SK-N-SH treated with all-trans-retinoic acid at 6 μM for 48 hours (cell line): ENCODE measurements around the gene HOXD8.

Experiments
- ARNTL ChIP-seq: fragments of 450-650 bp; formaldehyde crosslinking; IDR thresholded peaks from 2 replicates; pipeline ENCODE4 v1.5.0; 2020; ENCODE audit warnings: low read depth, mild to moderate bottlenecking, moderate library complexity, borderline replicate concordance
- BACH2 ChIP-seq: fragments of 250-450 bp; sonication (Bioruptor Pico); IDR thresholded peaks from 2 replicates; pipeline ENCODE4 v1.9.0; 2021; ENCODE audit warnings: mild to moderate bottlenecking, borderline replicate concordance
- CSDC2 ChIP-seq: fragments of 250-450 bp; sonication (Bioruptor Pico); IDR thresholded peaks from 2 replicates; pipeline ENCODE4 v1.5.0; 2020; ENCODE audit warnings: mild to moderate bottlenecking, moderate library complexity
- ISL1 ChIP-seq: fragments of 250-450 bp; sonication (Bioruptor Pico); IDR thresholded peaks from 2 replicates; pipeline ENCODE4 v2.1.2; 2022; ENCODE audit warnings: mild to moderate bottlenecking, moderate library complexity
- OSR1 ChIP-seq: fragments of 250-450 bp; sonication (Bioruptor Pico); IDR thresholded peaks from 2 replicates; pipeline ENCODE4 v1.8.0; 2022; ENCODE audit warnings: moderate library complexity, mild to moderate bottlenecking, inconsistent platforms
- ZFP3 ChIP-seq: fragments of 250-450 bp; sonication (Bioruptor Pico); IDR thresholded peaks from 2 replicates; pipeline ENCODE4 v1.5.0; 2020; ENCODE audit warnings: mild to moderate bottlenecking, moderate library complexity
- TF ChIP-seq, protein P1 (sequence below): fragments of 250-450 bp; sonication (Bioruptor Pico); IDR thresholded peaks from 2 replicates; pipeline ENCODE4 v1.8.0; 2020; ENCODE audit warnings: mild to moderate bottlenecking, moderate library complexity, borderline replicate concordance
- TF ChIP-seq, protein P2 (sequence below): fragments of 250-450 bp; sonication (Bioruptor Pico); IDR thresholded peaks from 2 replicates; pipeline ENCODE4 v1.5.1; 2021; ENCODE audit warnings: mild to moderate bottlenecking, moderate library complexity

DNA sequence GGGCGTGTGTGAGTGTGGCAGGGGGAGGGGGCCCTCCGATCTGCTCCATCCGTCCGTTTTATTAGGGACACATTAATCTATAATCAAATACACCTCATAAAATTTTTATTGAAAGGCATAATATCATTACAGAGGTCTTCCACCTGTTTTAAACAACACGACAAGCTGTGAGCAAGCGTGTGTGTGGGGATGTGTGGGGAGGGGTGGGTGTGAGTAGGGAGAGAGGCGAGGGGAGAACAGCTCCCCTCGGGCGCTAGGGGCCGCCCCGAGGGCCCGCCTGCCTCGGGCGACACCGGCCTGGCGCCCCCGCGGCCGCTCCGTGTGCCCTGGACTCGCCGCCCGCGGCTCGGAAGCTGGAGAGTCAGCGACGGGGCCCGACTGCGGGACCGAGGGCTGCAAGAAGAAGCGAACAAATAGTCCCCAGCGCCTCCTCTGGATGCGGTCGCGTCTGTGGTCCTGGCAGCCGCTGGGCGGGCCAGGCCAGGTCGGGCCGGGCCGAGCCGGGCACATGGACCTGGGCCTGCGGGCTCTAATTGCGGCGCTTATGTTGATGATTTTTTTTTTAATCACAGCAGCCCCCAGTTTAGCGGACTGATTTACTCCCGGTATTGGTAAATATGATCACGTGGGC is 7.3 kb upstream of the HOXD8 start:
- TF ChIP-seq, protein P1, sequence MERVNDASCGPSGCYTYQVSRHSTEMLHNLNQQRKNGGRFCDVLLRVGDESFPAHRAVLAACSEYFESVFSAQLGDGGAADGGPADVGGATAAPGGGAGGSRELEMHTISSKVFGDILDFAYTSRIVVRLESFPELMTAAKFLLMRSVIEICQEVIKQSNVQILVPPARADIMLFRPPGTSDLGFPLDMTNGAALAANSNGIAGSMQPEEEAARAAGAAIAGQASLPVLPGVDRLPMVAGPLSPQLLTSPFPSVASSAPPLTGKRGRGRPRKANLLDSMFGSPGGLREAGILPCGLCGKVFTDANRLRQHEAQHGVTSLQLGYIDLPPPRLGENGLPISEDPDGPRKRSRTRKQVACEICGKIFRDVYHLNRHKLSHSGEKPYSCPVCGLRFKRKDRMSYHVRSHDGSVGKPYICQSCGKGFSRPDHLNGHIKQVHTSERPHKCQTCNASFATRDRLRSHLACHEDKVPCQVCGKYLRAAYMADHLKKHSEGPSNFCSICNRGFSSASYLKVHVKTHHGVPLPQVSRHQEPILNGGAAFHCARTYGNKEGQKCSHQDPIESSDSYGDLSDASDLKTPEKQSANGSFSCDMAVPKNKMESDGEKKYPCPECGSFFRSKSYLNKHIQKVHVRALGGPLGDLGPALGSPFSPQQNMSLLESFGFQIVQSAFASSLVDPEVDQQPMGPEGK = peak; percentile 85; the same call in 1 of the 2 replicates
- no peak for TF ChIP-seq CSDC2 (CRISPR knock-in tag)
- no peak for TF ChIP-seq BACH2 (CRISPR knock-in tag)
- TF ChIP-seq ARNTL (CRISPR knock-in tag) = no peak
- TF ChIP-seq OSR1 (CRISPR knock-in tag) = no peak
- TF ChIP-seq, protein P2, sequence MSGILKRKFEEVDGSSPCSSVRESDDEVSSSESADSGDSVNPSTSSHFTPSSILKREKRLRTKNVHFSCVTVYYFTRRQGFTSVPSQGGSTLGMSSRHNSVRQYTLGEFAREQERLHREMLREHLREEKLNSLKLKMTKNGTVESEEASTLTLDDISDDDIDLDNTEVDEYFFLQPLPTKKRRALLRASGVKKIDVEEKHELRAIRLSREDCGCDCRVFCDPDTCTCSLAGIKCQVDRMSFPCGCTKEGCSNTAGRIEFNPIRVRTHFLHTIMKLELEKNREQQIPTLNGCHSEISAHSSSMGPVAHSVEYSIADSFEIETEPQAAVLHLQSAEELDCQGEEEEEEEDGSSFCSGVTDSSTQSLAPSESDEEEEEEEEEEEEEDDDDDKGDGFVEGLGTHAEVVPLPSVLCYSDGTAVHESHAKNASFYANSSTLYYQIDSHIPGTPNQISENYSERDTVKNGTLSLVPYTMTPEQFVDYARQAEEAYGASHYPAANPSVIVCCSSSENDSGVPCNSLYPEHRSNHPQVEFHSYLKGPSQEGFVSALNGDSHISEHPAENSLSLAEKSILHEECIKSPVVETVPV (CRISPR knock-in tag) = no peak
- no peak for TF ChIP-seq ZFP3 (CRISPR knock-in tag)
- TF ChIP-seq ISL1 (CRISPR knock-in tag) = no peak
